Adrenal gland (tissue), 12 donors: ENCODE data around the gene PAX7. TPM values are rescaled to one million over a fixed set of nuclear protein-coding genes. Genes with fewer than 3 reads are reported as not detected.
"Not testable (repeated sequence)": the region's sequence is repeated elsewhere in the genome, so short reads cannot be mapped to it uniquely, and the experiment has no call there.

Source experiments
- DNase-seq, 7 donors: peaks; one replicate each; pipeline ENCODE4 v3.0.0-alpha.2; 2019 to 2020
- H3K27ac ChIP-seq, 5 donors: fragments of 200-600 bp; sonication (generic) in 4 of 5; 1 replicate in 3 of 5; 2 replicates in 2 of 5; pipeline versions ENCODE4 v1.5.1 to v1.8.0; 2016 to 2020; ENCODE audit warnings: mild to moderate bottlenecking in 1 of 5
- H3K27me3 ChIP-seq: fragments of 200-600 bp; 2 replicates; pipeline ENCODE4 v1.8.0; 2021
- H3K36me3 ChIP-seq, 2 donors: fragments of 200-600 bp; replicated peaks in 1 of 2; 1 replicate in 1 of 2; 2 replicates in 1 of 2; pipeline versions ENCODE4 v1.5.1 to v1.8.0; 2018 to 2022
- H3K4me1 ChIP-seq, 2 donors: fragments of 200-600 bp; replicated peaks in 1 of 2; 1 replicate in 1 of 2; 2 replicates in 1 of 2; pipeline versions ENCODE4 v1.5.1 to v1.8.0; 2018 to 2021
- H3K4me3 ChIP-seq, 4 donors: fragments of 200-600 bp; sonication (generic) in 3 of 4; one replicate each; pipeline ENCODE4 v1.5.1; 2016 to 2018
- H3K9me3 ChIP-seq, 3 donors: fragments of 200-600 bp; sonication (generic) in 1 of 3; replicated peaks in 1 of 3; 1 replicate in 2 of 3; 2 replicates in 1 of 3; pipeline versions ENCODE4 v1.5.1 to v1.8.0; 2016 to 2021
- POLR2A ChIP-seq, 2 donors: fragments of 450-650 bp; IDR thresholded peaks; one replicate each; pipeline ENCODE4 v1.6.1; 2017; ENCODE audit warnings: antibody characterized with exemption in 2 of 2, mild to moderate bottlenecking in 2 of 2, moderate library complexity in 1 of 2
- WGBS, 4 donors: extraction: QIAGEN DNeasy Blood & Tissue Kit in 2 of 4; methylation state at CpG; one replicate each; pipeline versions ENCODE4 v1.1.5 to v1.1.7; 2013 to 2017; 5-methylcytosine and 5-hydroxymethylcytosine counted together
- intact Hi-C, 2 donors: fragments of 100-400 bp; cut with DNase I; formaldehyde crosslinking; loops; one replicate each; pipeline versions ENCODE4 v1.14.1 to v1.15.0; 2022 to 2023
- polyA plus RNA-seq, 3 donors: library from polyadenylated mRNA; stranded (reverse); fragments of 200-250 nt in 2 of 3; fragments of 350-450 nt in 1 of 3; fragmentation: Illumina TruSeq in 1 of 3; extraction: RNeasy Lipid Tissue Mini Kit (QIAGEN cat#74804) in 1 of 3; gene quantifications; one replicate each; pipeline ENCODE4 v1.2.3, GENCODE V29; 2013 to 2014
- total RNA-seq, 9 donors: library from RNA; depleted of rRNA in 4 of 9; stranded (reverse); fragments of >200 nt in 4 of 9; fragments of 120-200 nt in 1 of 9; fragmentation: NEBNext Ultra II Directional in 1 of 9; extraction: Animal tissue kit (Norgen Biotek cat#: 25700) in 1 of 9; gene quantifications; one replicate each; pipeline versions ENCODE4 v1.1.0 to v1.2.4, GENCODE V29; 2013 to 2023
- TF ChIP-seq, protein P1 (sequence below), 6 experiments: fragments of 450-650 bp in 4 of 6; fragments of 200-600 bp in 2 of 6; sonication (generic) in 1 of 6; IDR thresholded peaks; 1 replicate in 5 of 6; 2 replicates in 1 of 6; pipeline versions ENCODE4 v1.5.1 to v1.8.0; 2016 to 2021; ENCODE audit warnings: antibody characterized with exemption in 6 of 6, mild to moderate bottlenecking in 2 of 6, moderate library complexity in 1 of 6
- donor health status: healthy with polysubstance abuse.
- donor health status: Bipolar disorder and iron deficiency.
- donor health status: DM: yes; HTN: yes; CAD: no.
- donor health status: DM: no; HTN: no; CAD: no.
- donor health status: DM: no; HTN: no; CAD: no.
- donor health status: DM: yes; HTN: yes; CAD: no.

Gene PAX7
- total and polyA plus RNA-seq, 12 donors, result not detected

DNA sequence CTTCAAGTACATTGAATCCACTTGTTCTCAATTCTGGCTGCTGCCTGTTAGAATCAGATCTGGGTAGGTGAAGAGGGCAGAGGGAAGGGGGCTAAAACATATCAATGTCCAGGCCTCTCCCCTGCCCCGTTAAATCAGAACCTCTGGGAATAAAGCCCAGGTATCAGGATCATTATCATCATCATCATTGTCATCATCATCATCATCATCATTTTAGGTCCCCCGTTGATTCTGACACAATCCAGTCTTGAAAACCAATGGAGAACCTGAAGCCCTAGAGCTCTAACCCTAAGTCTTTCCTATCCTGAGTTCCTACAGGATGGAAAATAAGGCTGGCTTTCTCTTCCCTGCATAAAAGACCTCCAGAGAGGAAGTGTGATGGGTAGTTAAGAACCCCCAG is 135.7 kb downstream of the PAX7 start:
- peaks cover 15% of the 10 kb centered on the region for H3K27me3 ChIP-seq
- no peak for TF ChIP-seq POLR2A (IDR thresholded peaks at IDR 0.05)
- TF ChIP-seq, protein P1, sequence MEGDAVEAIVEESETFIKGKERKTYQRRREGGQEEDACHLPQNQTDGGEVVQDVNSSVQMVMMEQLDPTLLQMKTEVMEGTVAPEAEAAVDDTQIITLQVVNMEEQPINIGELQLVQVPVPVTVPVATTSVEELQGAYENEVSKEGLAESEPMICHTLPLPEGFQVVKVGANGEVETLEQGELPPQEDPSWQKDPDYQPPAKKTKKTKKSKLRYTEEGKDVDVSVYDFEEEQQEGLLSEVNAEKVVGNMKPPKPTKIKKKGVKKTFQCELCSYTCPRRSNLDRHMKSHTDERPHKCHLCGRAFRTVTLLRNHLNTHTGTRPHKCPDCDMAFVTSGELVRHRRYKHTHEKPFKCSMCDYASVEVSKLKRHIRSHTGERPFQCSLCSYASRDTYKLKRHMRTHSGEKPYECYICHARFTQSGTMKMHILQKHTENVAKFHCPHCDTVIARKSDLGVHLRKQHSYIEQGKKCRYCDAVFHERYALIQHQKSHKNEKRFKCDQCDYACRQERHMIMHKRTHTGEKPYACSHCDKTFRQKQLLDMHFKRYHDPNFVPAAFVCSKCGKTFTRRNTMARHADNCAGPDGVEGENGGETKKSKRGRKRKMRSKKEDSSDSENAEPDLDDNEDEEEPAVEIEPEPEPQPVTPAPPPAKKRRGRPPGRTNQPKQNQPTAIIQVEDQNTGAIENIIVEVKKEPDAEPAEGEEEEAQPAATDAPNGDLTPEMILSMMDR (IDR thresholded peaks at IDR 0.05), result no peak
- no peaks in the 10 kb centered on the region for H3K4me1 ChIP-seq
- no peaks in the 10 kb centered on the region for H3K9me3 ChIP-seq
- H3K27ac ChIP-seq, result no peak overlapping the region
- DNase-seq, result no peak
- intact Hi-C loops, result no loop called here
- H3K36me3 ChIP-seq, result no peaks in the 10 kb centered on the region
- H3K4me3 ChIP-seq, result no peak overlapping the region
- WGBS, 4 donors, result 73 to 90% (median 81%) methylated on average over 2 of the region's 2 CpGs

DNA sequence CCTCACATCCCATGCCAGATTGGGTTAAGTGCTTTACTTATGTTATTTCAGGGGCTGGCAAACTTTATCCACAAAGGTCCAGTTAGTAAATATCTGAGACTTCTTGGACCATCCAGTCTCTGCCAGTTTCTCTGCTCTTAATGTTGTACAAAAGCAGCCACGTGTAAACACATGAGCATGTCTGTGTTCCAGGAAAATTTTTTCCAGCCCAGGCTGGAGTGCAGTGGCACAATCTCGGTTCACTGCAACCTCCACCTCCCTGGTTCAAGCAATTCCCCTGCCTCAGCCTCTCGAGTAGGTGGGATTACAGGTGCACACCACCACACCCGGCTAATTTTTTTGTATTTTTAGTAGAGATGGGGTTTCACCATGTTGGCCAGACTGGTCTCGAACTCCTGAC is 136.9 kb downstream of the PAX7 start:
- H3K9me3 ChIP-seq, DNase-seq, H3K36me3 ChIP-seq, intact Hi-C loops, H3K27ac ChIP-seq, H3K4me1 ChIP-seq, H3K4me3 ChIP-seq: not testable (repeated sequence)
- 66 to 71% (median 69%) methylated on average over 5 of the region's 5 CpGs for WGBS, 4 donors
- peaks cover 15% of the 10 kb centered on the region for H3K27me3 ChIP-seq

DNA sequence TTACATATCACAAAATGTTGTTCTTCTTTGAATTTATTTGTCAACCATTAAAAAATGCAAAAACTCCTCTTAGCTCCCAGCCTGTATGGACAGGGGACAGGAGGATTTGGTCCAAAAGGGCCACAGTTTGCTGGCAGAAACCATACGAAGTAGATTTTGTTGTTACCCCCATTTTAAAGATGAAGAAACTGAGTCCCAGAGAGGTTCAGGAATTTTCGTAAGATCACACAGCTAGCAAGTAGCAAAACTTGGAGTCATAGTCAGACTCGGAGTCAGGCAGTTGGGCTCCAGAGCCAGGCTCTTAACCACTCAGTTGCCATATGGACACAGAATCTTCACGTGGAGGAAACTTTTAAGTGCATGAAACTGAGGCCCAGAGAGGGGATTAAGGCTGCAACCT is 137.4 kb downstream of the PAX7 start:
- intact Hi-C loops, result no loop called here
- DNase-seq, result no peak

DNA sequence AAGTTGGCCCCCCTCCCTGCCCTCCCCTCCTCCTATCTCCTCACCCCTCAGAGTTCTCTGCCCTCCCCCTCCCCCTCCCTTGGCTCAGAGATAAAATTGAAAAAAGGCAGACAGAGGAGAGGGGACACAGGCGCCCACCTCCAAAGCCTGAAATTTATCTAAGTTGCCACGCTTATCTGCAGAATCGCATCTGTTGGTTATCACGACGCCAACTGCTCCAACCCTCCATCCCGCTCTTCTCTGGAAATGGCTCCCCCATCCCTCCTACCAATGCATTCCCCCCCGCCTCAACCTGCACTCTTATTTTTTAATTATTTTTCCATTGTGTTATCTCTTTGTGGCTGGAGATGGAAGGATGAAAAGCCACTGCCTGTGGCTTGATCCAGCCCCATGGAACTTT is 138.5 kb downstream of the PAX7 start:
- peaks cover 16% of the 10 kb centered on the region for H3K27me3 ChIP-seq
- WGBS, 4 donors, result 65 to 78% (median 70%) methylated on average over 7 of the region's 7 CpGs
- H3K4me3 ChIP-seq, result no peak overlapping the region
- intact Hi-C loops, result no loop called here
- TF ChIP-seq, protein P1 (IDR thresholded peaks at IDR 0.05), result no peak
- no peak for TF ChIP-seq POLR2A (IDR thresholded peaks at IDR 0.05)
- H3K9me3 ChIP-seq, result no peaks in the 10 kb centered on the region
- no peaks in the 10 kb centered on the region for H3K36me3 ChIP-seq
- H3K4me1 ChIP-seq, result no peaks in the 10 kb centered on the region
- no peak for DNase-seq
- H3K27ac ChIP-seq, result no peak overlapping the region

More for the DNA sequence above, 137.4 kb downstream of the PAX7 start:
- Histone ChIP-seq H3K4me1 (no peaks in the 10 kb centered on the region), H3K27ac (no peak overlapping the region), H3K4me3 (no peak overlapping the region), H3K27me3 (peaks cover 15% of the 10 kb centered on the region), H3K36me3 (no peaks in the 10 kb centered on the region), H3K9me3 (no peaks in the 10 kb centered on the region)
- TF ChIP-seq, protein P1 (IDR thresholded peaks at IDR 0.05), result no peak
- no peak for TF ChIP-seq POLR2A (IDR thresholded peaks at IDR 0.05)
- 60 to 69% (median 64%) methylated on average over 3 to 4 of the region's 4 CpGs for WGBS, 4 donors

DNA sequence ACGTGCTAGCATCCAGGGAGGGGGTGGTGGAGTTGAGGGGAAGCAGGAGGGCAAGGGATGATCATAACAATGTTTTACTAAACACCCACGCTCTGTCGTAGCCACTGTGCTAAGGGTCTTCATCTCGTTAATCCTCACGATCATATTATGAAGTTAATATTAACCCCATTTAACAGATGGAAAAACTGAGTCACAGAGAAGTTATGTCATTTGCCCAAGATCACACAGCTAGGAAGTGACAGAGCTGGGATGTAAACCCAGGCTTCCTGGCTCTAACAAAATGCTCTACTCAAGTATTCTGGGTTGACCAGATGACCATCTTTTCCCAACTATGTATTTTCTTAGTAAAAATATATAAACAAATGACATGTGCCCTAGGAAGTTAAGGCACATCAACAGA is 140.2 kb downstream of the PAX7 start:
- H3K27me3 ChIP-seq, result peaks cover 22% of the 10 kb centered on the region
- no peak for DNase-seq
- intact Hi-C loops, result no loop called here
- WGBS, 4 donors, result 53 to 72% (median 62%) methylated on average over 5 of the region's 5 CpGs
- H3K36me3 ChIP-seq, result no peaks in the 10 kb centered on the region
- H3K4me3 ChIP-seq, result no peak overlapping the region
- no peaks in the 10 kb centered on the region for H3K4me1 ChIP-seq
- H3K27ac ChIP-seq, result no peak overlapping the region
- H3K9me3 ChIP-seq, result no peaks in the 10 kb centered on the region
- TF ChIP-seq, protein P1 (IDR thresholded peaks at IDR 0.05), result no peak
- TF ChIP-seq POLR2A (IDR thresholded peaks at IDR 0.05), result no peak
